GM12873 (cell line): ENCODE data around the gene GPC3.

Experiments
- TF ChIP-seq, protein P1 (sequence below): IDR thresholded peaks from 2 replicates; pipeline ENCODE4 v1.5.1; 2012; ENCODE audit warnings: low read depth, mild to moderate bottlenecking, moderate library complexity, low read length, control low read depth; ENCODE audit not compliant: insufficient read depth; ENCODE audit errors: missing control alignments

The GPC3 gene

DNA sequence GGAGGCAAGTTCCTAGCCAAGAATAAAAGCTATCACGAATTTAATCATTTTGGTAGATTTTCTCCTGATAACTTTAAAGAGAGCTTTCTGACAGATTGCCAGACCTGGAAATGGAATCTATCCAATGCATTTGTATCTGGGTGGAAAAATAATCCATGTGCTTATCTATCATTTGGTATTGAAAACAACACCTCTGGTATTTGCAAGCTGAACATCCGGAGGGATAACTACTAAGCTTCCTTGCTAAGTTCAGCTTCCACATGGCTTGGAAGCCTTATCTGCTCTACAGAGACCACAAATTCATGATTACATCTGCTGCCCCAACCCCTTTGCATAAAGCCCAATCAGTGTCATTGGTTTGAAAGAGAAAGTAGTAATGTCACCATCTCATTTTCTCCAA is 230.7 kb downstream of the GPC3 start:
- TF ChIP-seq, protein P1, sequence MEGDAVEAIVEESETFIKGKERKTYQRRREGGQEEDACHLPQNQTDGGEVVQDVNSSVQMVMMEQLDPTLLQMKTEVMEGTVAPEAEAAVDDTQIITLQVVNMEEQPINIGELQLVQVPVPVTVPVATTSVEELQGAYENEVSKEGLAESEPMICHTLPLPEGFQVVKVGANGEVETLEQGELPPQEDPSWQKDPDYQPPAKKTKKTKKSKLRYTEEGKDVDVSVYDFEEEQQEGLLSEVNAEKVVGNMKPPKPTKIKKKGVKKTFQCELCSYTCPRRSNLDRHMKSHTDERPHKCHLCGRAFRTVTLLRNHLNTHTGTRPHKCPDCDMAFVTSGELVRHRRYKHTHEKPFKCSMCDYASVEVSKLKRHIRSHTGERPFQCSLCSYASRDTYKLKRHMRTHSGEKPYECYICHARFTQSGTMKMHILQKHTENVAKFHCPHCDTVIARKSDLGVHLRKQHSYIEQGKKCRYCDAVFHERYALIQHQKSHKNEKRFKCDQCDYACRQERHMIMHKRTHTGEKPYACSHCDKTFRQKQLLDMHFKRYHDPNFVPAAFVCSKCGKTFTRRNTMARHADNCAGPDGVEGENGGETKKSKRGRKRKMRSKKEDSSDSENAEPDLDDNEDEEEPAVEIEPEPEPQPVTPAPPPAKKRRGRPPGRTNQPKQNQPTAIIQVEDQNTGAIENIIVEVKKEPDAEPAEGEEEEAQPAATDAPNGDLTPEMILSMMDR: no peak

DNA sequence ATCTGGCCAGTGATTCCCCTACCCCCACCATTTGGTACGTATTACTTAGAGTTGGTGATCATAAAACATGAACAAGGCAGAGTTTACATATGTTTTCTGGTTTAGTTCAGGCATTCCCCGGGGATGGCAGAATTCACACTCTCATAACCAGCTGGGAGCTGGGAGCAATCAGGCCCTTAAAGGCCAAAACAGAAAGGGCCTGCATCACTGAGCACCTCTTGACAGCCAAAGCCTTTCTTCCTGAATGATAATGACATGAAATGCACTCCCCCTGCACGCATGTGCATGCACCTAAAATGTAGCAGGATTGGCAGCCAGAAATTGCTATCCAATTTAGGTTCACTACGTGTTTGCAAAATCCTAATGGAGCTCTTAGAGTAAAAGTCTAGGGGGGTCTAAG is 235.4 kb downstream of the GPC3 start:
- TF ChIP-seq, protein P1: no peak

DNA sequence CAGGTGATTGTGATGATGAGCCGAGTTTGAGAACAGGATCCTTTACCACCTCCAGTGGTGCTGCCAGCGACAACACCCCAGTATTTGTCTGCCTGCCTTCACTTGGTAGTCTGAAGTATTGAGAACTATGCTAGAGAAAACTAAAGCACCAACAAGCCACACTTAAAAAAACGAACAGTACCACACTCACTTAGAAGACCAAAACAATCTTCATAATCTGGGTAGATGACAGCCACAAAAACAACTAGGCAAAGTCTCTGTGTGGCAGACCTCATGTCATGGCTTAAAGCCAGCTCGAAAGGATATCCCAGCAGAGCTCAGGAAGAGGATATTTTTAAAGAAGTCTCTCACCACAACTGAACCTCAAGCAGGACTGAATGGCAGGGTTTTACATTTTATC is 236.0 kb downstream of the GPC3 start:
- TF ChIP-seq, protein P1: no peak

GRCh38 chrX:133747196-133747595 is 238.2 kb downstream of the GPC3 start:
- TF ChIP-seq, protein P1: no peak

GRCh38 chrX:133746593-133746992 is 238.8 kb downstream of the GPC3 start:
- TF ChIP-seq, protein P1: no peak

GRCh38 chrX:133745349-133745748 is 240.0 kb downstream of the GPC3 start:
- TF ChIP-seq, protein P1: peak; percentile 19

DNA sequence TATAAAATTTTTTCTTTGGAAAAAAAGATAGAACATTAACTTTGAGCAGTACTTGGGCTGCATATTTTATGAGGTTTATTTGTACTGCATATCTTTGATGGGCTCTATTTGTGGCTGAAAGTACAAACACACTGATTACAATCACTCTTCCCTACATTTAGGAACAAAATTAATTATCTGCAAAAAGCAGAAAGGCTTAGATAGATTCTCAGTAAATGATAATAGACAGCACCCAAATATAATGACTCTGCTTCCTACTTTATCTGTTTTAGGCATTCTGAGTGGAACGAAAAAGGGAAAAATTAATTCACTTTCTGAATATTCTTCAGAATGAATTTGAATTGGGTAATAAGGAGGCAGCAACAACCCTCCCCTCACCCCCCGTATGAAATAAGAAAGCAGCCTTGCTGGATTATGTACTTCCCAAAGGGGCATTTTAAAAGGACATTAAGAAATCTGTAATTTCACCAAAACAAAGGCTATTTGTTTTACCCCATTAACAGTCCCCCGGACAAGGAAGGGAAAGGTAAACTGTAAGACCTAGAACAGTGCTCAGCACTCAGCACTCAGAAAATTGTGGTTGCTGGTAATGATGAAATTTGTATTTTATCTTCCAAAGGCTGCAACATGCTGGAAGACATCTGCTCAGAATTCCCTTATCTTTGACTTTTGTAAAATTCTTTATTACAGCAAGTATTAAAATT is 242.6 kb downstream of the GPC3 start:
- TF ChIP-seq, protein P1: no peak
